Fibroblast of lung (primary cell): ENCODE results near the gene INTS14.

Experiments used
- CTCF ChIP-seq, 2 donors: IDR thresholded peaks in 1 of 2; conservative IDR thresholded peaks in 1 of 2; 1 replicate in 1 of 2; 2 replicates in 1 of 2; pipeline ENCODE4 v1.5.1; 2011 to 2012; ENCODE audit warnings: low read length in 2 of 2, control low read depth in 1 of 2, inconsistent platforms in 1 of 2, low read depth in 1 of 2, mild to moderate bottlenecking in 1 of 2
- EZH2 ChIP-seq: IDR thresholded peaks from 2 replicates; pipeline ENCODE4 v1.5.1; 2012; ENCODE audit warnings: low read length, control low read depth, mild to moderate bottlenecking; ENCODE audit errors: missing control alignments

- TF ChIP-seq CTCF (conservative IDR thresholded peaks at IDR 0.05 in 1 of 2, IDR thresholded peaks at IDR 0.05 in 1 of 2; ENCODE audit: low read depth in 1 of 2, low read length in 2 of 2) (no peak), EZH2 (no peak)
Measured at GRCh38 chr15:65650312-65651041, 39.5 kb upstream of the INTS14 start.
